HG03103 (cell line): ENCODE data around the gene UPK3A.
"Not testable (repeated sequence)": the region's sequence is repeated elsewhere in the genome, so short reads cannot be mapped to it uniquely, and the experiment has no call there.

Experiments used
- ATAC-seq: cut with Tn5 transposase; IDR thresholded peaks from one replicate; pipeline ENCODE4 v1.9.1; 2021; ENCODE audit warnings: low read depth; ENCODE audit not compliant: unreplicated experiment

The UPK3A gene

DNA sequence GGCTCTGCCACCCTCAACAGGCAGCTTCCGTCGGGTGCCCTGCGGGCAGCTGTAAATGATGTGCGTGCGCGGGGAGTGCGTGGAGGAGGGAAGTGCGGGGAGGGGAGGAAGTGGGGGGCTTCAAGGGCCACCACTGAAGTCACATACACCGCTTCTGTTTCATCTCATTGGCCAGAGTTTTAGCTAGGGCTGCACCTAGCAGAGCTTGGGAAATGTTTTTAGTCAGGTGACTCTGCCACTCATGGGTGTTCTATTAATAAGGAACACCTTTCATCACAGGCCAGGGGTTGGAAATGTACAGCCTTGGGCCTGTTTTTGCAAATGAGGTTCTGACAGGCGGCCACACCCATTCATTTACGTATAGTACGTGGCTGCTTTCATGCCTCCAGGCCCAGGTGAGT is 39.6 kb downstream of the UPK3A start:
- no peak for ATAC-seq

DNA sequence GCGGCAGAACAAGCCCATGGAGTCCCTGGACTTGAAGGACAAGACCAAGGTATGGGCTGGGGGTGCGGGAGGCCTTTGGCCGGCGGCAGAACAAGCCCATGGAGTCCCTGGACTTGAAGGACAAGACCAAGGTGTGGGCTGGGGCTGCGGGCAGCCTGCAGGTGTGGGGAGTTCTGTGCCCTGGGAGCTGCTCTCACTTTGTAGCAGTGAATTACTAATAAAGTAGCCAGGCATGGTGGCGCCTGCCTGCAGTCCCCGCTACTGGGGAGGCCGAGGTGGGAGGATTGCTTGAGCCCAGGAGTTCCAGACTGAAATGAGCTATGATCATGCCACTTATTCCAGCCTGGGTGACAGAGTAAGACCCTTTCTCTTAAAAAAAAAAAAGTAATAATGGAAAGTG is 43.5 kb downstream of the UPK3A start:
- ATAC-seq: not testable (repeated sequence)

DNA sequence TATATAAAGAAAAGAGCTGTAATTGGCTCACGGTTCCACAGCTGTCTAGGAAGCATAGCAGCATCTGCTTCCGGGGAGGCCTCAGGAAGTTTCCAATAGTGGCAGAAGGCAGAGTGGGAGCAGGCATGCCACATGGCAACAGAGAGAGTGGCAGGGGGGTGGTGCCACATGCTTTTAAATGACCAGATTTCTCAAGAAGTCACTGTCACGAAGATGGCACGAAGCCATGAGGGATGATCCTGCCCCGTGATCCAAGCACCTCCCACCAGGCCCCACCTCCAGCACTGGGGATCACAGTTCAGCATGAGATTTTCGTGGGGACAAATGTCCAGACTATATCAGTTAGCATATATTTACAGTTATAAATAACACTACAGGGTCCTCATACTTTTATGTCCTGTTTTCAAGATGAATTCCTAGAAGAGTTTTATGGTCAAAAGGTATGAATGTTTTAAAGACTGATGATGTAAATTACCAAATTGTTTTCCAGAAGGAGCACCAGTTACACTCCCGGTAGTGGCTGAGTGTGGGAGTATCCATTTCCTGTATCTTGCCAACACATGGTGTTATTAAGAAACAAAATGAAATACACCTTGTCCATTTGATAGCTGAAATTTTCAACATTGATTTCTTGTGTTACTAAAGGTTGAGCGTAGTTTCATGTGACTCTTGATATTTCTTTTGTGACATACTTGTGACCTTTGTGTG is 44.2 kb downstream of the UPK3A start:
- no peak for ATAC-seq

DNA sequence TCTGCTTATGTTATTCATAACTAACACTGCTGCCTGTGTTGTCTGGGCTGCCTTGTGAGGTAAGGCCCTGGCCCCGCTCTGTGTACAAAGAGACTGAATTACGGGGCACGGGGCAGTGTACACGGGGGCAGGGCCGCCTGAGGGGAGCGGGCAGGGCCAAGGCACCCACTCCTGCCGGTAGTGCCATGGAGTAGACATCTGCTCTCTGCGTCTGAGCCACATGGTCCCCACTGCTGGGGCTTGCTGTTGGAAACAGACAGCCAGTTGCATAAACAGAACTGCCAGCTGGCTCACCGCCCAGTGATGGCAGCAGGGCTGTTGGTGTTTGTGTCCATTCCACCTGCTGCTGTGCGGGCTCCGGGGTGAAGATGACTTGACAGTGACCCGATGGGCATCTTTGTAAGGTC is 44.8 kb downstream of the UPK3A start:
- ATAC-seq: no peak

DNA sequence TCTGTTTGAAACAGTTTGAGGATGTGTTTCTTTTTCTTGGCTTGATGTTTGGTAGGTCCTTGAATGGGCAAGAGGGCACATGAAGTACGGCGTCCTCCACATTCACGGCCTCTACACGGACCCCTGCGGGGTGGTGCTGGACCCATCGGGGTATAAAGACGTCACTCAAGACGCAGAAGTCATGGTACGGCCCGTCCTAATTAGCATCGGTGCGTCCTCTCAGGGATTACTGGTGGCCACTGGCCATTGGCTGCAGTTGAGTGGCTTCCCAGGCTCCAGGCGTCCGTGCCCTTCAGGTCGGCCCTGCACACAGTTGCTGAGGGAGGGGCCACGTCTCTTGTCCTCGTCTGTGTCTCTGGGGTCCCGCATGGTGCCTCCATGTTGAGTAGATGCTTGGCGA is 45.8 kb downstream of the UPK3A start:
- no peak for ATAC-seq

DNA sequence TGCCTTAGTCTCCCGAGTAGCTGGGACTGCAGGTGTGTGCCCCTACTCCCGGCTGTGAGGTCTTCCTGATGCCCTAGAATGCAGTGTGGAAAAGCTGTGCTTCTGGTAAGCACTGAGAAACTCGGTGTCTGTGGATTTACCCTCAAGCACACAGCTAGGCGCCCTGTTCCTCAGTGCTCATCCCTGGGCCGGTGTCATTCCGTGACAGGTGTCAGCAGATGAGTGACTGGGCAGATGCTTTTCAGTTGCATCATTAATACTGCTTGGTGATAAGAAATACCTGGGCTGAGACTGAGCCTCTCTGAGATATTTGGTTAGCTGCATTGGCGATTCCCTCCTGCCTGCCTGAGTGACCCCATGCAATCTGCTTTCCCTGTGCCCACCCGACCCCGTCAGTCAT is 46.7 kb downstream of the UPK3A start:
- ATAC-seq: no peak

DNA sequence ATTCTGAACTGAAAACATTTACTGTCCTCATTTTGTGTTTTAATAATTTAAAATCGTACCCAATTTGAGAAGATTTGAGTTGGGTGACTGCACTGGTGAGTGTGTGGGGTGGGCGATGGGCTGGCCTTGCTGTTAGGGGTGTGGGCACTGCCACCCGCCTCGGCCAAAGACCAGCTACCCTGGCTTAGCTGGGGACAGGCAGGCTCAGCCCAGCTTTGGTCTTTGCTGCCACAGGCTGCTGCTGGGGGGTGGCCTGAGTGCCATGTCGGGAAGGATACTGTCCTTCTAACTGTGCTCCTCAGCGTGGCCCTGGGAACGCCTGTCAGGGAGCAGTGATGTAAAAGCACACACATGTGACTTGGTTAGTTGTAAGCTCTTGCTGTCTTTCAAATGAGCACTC is 47.3 kb downstream of the UPK3A start:
- no peak for ATAC-seq

DNA sequence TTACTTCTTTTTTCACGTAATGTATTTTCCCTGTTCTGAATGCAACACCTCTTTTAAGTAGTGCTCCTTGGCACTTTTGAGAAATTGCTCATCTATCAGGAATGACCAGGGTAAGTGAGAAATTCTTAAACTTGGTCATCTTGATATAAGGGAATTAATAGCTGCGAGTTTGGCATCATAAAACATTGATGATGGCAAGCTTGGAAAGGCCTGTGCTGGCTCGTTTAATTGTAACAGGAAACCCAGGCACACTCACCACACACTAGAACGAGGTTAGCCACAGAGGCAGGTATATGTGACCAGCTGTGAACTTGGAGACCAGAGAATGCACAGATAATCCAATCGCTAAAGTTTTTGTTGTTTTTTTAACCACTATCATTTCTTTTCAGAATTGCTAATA is 49.3 kb downstream of the UPK3A start:
- ATAC-seq: no peak

DNA sequence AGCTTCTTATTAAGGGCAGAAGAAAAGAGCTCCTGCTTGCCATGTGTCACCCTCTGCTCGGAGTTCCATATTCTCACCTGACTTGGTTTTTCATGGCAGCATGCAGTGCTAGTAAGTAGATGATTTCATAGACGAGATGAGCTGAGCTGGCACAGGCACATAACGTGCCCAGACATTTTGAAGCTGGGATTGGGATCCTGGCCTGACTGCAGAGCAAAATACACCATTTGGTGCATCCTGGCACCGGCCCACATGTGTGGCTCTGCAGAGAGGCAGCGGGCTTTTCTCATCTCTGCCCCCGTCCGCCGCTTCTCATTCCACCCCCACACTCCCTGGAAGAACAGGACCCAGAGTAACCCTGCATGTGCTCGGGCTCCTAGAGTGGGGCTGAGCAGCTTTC is 49.8 kb downstream of the UPK3A start:
- no peak for ATAC-seq

DNA sequence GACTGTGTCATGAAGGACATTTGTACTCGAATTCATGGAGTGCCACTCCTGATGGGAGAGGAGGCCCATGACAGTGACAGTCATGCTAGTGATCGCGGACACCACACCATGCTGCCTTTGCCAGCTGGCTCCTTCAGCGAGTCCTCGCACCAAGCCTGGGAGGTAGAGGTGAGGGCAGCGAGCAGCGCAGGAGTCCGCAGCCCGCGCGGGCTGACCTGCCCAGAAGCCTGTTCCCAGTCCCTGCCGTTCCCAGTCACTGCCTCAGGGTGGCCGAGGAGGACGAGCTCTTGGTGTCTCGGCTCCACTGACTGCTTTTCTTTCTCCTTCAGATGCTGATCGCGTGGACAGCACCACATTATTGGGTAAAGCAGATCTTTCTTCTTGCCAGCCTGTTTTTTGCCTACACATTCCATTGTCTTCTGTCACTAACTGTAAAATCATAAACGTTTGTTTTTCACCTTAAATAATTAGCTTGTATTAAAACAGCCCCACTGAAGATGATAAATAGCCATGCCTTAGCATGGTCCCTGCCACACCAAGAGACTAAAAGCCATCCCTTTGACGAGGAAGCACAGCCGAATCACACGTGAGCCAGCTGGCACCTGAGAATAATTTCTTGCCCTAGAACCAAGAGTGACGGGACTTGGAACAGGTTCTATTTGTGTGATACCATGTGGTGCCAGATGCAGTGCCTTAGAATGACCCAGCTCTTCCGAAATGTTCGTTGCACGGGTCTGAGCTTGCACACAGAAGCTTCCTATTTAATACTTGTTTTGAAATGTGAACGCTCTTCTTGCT is 50.5 kb downstream of the UPK3A start:
- no peak for ATAC-seq

DNA sequence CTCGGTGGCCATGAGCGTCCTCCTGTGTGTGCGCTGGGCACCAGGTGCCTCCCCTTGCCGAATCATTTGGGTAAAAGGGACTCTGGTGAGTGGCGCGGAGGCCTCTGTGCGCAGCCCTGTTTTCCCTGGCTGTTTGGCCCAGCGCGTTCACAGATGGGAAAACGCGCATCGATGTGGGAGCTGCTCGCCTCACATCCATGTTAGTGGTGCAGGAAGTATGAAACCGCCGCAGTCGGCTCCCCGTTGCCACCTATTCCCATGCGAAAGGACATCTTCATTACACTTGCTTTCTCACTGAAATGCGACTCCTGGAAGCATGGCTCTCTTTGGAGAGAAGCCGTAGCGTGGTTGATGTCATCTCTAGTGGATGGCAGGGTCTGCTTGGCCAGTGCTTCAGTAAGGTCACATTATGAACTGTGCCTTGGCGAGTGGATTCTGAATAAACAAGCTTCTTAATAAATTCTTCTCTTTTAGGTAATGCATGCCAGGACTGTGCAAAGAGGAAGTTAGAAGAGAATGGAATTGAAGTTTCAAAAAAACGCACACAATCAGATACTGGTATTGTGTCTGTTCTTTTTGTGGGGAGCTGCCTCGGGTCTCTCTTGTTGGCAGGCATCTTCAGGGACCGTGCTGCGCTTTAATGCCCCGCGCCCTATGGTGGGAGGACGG is 51.2 kb downstream of the UPK3A start:
- ATAC-seq: no peak

DNA sequence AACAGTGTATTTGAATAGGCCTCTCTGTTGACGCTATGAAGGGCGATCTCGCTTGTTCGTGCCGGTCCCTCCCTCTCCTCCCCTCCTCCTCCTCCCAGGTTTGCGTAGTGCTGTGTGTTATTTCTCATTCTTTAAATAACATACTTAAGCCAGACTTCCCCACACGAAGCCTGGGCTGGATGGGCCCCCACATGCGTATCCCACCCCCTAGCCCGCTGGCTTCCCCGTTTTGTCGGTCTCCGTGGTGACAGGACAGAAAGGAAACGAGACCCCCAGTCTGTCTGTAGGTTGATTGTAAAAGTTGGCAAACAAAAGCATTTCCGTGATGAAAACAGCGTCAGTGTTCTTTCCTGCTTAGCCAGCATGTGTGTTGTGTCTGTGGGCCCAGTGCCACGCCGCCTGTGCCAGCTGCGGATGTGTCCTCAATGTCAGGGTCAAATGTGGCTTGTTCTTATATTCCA is 52.3 kb downstream of the UPK3A start:
- no peak for ATAC-seq

DNA sequence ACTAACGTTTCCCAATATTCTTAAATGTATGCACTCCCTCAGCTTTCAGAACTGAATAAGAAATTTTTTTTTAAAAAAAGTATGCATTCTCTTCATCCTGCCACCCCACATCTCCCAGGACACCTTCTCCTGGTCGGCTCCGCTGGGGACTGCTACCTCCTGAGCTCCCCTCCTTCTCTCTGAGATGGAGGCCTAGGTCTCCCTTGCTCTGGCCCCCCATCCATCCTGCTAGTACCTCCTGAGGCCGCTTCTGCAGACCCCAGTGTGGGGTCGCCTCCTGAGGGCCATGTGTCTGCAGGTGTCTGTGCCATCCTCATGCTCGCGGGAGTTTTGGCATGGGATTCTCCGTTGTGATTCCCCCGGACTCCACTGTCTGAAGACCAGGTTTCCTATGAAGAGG is 52.8 kb downstream of the UPK3A start:
- ATAC-seq: no peak

DNA sequence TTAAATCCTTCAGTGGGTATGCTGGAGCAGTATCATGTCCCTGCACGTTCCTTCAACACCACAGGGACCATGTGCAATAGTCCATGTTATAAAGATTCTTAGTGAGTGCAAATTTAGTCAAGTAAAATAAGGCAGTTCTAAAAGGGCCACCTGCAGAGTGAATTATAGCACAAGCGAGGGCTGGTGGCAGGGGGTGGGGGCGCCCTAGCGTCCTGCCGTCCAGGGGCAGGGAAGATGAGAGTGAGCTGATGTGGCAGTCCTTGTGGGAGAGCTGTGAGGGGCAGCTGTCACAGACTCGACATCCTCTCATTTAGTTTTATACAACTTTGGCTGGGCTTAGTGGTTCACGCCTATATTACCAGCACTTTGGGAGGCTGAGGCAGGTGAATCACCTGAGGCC is 54.0 kb downstream of the UPK3A start:
- no peak for ATAC-seq

DNA sequence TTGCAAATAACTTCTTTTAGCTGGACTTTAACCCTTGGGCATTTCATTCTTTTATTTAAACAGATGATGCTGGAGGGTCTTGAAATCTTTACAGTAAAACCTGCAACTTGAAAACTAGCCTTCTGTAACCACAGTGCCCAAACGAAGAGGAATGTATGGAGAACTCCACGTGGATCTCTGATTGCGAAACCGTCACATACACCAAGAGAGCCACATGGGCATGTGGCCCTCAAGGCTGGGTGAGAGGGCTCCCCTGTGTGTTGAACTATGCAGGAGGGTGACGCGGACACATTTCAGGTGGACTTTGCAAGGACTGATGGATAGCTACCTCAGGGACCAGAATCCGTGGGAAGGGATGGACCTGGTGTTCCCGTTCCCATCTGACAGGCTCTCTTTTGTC is 55.6 kb downstream of the UPK3A start:
- no peak for ATAC-seq

DNA sequence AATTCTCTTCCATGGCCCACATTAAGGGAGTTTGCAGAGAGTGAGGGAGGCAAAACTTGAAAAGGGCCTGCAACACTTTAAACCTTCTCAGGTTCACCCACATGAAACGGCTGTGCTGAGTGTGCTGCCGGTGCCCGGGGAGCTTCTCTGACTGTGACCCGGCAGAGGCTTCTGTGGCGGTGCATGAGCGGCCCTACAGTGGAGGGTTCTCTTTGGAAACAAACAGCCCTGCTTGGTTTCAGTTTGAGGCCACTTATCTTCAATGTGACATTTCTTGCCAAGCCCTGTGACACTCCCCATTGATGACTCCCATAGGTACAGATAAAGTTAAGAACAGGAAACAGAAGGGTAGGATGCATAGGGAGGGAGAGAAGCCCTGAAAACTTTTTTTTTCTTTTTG is 56.7 kb downstream of the UPK3A start:
- no peak for ATAC-seq

DNA sequence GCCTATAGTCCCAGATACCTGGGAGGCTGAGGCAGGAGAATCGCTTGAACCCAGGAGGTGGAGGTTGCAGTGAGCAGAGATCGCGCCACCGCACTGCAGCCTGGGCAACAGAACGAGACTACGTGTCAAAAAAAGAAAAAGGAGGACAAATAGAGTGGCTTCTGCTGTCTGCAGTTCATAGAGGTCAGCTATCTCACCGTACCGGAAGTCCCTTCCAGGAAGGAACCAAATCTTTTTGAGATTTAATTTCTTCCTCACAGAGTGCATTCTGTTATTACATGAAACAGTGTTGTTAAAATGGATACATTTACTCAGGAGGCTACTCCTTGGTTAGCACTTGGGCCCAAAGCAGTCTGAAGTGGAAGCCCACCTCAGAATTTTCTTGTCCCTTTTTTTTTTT is 58.4 kb downstream of the UPK3A start:
- no peak for ATAC-seq

DNA sequence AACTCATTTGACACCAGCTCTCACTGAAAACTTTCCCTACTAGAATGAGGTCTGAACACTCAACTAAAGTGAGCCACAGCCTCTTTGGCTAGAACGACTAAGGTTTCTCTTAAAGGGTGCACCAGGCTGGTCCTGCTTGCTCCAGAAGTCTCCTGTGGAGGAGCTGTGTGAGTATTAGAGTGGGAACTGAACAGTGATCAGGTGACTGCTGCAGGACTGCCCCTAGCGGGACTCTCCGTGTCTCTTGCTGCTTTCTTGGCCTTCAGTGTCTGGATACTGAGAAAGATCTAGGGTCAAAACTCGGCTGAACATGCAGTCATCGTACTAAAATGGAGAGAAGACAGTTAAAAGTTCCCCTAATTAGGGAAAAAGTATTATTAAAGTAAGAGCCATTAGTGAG is 59.6 kb downstream of the UPK3A start:
- ATAC-seq: no peak
